SJCRH30 (cell line): ENCODE data around the gene KCNC1. TPM values are rescaled to one million over a fixed set of nuclear protein-coding genes. Genes with fewer than 3 reads are reported as not detected.

Experiments
- DNase-seq, 2 experiments: peaks; one replicate each; pipeline ENCODE4 v3.0.0-alpha.2; 2015 to 2020
- H3K27ac ChIP-seq: fragments of 250-450 bp; sonication (Bioruptor Pico); 2 replicates; pipeline ENCODE4 v1.5.1; 2020; ENCODE audit warnings: mild to moderate bottlenecking, moderate library complexity
- H3K27me3 ChIP-seq: fragments of 250-450 bp; sonication (Bioruptor Pico); 2 replicates; pipeline ENCODE4 v1.5.1; 2020; ENCODE audit warnings: mild to moderate bottlenecking, moderate library complexity
- H3K36me3 ChIP-seq: fragments of 250-450 bp; sonication (Bioruptor Pico); 2 replicates; pipeline ENCODE4 v1.5.1; 2020; ENCODE audit warnings: mild to moderate bottlenecking, moderate library complexity
- H3K4me1 ChIP-seq: fragments of 250-450 bp; sonication (Bioruptor Pico); 2 replicates; pipeline ENCODE4 v1.5.1; 2020; ENCODE audit warnings: mild to moderate bottlenecking, moderate library complexity
- H3K4me3 ChIP-seq: fragments of 250-450 bp; sonication (Bioruptor Pico); 2 replicates; pipeline ENCODE4 v1.5.1; 2020; ENCODE audit warnings: mild to moderate bottlenecking, moderate library complexity
- H3K9me3 ChIP-seq: fragments of 250-450 bp; sonication (Bioruptor Pico); replicated peaks from 2 replicates; pipeline ENCODE4 v1.5.1; 2020; ENCODE audit warnings: mild to moderate bottlenecking, moderate library complexity
- total RNA-seq: library from RNA; depleted of rRNA; stranded (reverse); fragments of >200 nt; shearing (Covaris generic); gene quantifications from 2 replicates; pipeline ENCODE4 v1.2.3, GENCODE V29; 2014

KCNC1 gene
- total RNA-seq, 1 experiment from 2014 or later, result 6.7 TPM

- H3K27ac ChIP-seq, result no peak overlapping the region
- no peaks in the 10 kb centered on the region for H3K27me3 ChIP-seq
- H3K4me1 ChIP-seq, result no peaks in the 10 kb centered on the region
- no peak overlapping the region for H3K4me3 ChIP-seq
- no peaks in the 10 kb centered on the region for H3K9me3 ChIP-seq
- no peak for DNase-seq
- no peaks in the 10 kb centered on the region for H3K36me3 ChIP-seq
These were observed 14.5 kb downstream of the KCNC1 start for GRCh38 chr11:17748761-17749721.

- Histone ChIP-seq H3K4me3 (no peak overlapping the region), H3K4me1 (no peaks in the 10 kb centered on the region), H3K9me3 (no peaks in the 10 kb centered on the region), H3K27me3 (no peaks in the 10 kb centered on the region), H3K27ac (no peak overlapping the region), H3K36me3 (no peaks in the 10 kb centered on the region)
- DNase-seq, result no peak
These were observed 15.6 kb downstream of the KCNC1 start for GRCh38 chr11:17750013-17750800.

GRCh38 chr11:17750801-17751165 is 16.2 kb downstream of the KCNC1 start:
- Histone ChIP-seq H3K27me3 (no peaks in the 10 kb centered on the region), H3K4me3 (no peak overlapping the region), H3K27ac (no peak overlapping the region), H3K4me1 (no peaks in the 10 kb centered on the region), H3K9me3 (no peaks in the 10 kb centered on the region), H3K36me3 (no peaks in the 10 kb centered on the region)
- DNase-seq, result no peak

- Histone ChIP-seq H3K4me3 (no peak overlapping the region), H3K27ac (no peak overlapping the region), H3K36me3 (no peaks in the 10 kb centered on the region), H3K9me3 (no peaks in the 10 kb centered on the region), H3K27me3 (no peaks in the 10 kb centered on the region), H3K4me1 (no peaks in the 10 kb centered on the region)
- no peak for DNase-seq
These were observed 17.0 kb downstream of the KCNC1 start for GRCh38 chr11:17751558-17751957.

- Histone ChIP-seq H3K27ac (no peak overlapping the region), H3K27me3 (no peaks in the 10 kb centered on the region), H3K4me1 (no peaks in the 10 kb centered on the region), H3K4me3 (no peak overlapping the region), H3K36me3 (no peaks in the 10 kb centered on the region), H3K9me3 (no peaks in the 10 kb centered on the region)
- no peak for DNase-seq
These were observed 17.6 kb downstream of the KCNC1 start for GRCh38 chr11:17752144-17752543.

GRCh38 chr11:17753153-17753552 is 18.6 kb downstream of the KCNC1 start:
- H3K9me3 ChIP-seq, result no peaks in the 10 kb centered on the region
- no peaks in the 10 kb centered on the region for H3K27me3 ChIP-seq
- H3K27ac ChIP-seq, result no peak overlapping the region
- H3K4me3 ChIP-seq, result no peak overlapping the region
- no peak for DNase-seq
- H3K4me1 ChIP-seq, result no peaks in the 10 kb centered on the region
- H3K36me3 ChIP-seq, result no peaks in the 10 kb centered on the region

- Histone ChIP-seq H3K36me3 (no peaks in the 10 kb centered on the region), H3K9me3 (no peaks in the 10 kb centered on the region), H3K4me1 (no peaks in the 10 kb centered on the region), H3K27me3 (no peaks in the 10 kb centered on the region), H3K27ac (no peak overlapping the region), H3K4me3 (no peak overlapping the region)
- no peak for DNase-seq
These were observed 19.1 kb downstream of the KCNC1 start for GRCh38 chr11:17753641-17754040.

GRCh38 chr11:17755891-17756290 is 21.3 kb downstream of the KCNC1 start:
- Histone ChIP-seq H3K27ac (no peak overlapping the region), H3K4me1 (no peaks in the 10 kb centered on the region), H3K36me3 (no peaks in the 10 kb centered on the region), H3K4me3 (no peak overlapping the region), H3K27me3 (no peaks in the 10 kb centered on the region), H3K9me3 (no peaks in the 10 kb centered on the region)
- no peak for DNase-seq

- Histone ChIP-seq H3K4me3 (no peak overlapping the region), H3K27ac (no peak overlapping the region), H3K27me3 (no peaks in the 10 kb centered on the region), H3K4me1 (peaks cover 11% of the 10 kb centered on the region), H3K36me3 (no peaks in the 10 kb centered on the region; the same call in 1 of the 2 replicates), H3K9me3 (no peaks in the 10 kb centered on the region)
- peak; percentile 56 to 73 for DNase-seq
These were observed 25.8 kb downstream of the KCNC1 start for GRCh38 chr11:17760102-17761029.

- DNase-seq, result no peak
- Histone ChIP-seq H3K36me3 (no peaks in the 10 kb centered on the region; the same call in 1 of the 2 replicates), H3K9me3 (no peaks in the 10 kb centered on the region), H3K27ac (no peak overlapping the region), H3K27me3 (no peaks in the 10 kb centered on the region), H3K4me1 (peaks cover 12% of the 10 kb centered on the region), H3K4me3 (no peak overlapping the region)
These were observed 27.9 kb downstream of the KCNC1 start for GRCh38 chr11:17762309-17762974.

- Histone ChIP-seq H3K27ac (no peak overlapping the region), H3K27me3 (no peaks in the 10 kb centered on the region), H3K4me1 (peaks cover 12% of the 10 kb centered on the region), H3K4me3 (no peak overlapping the region), H3K9me3 (no peaks in the 10 kb centered on the region), H3K36me3 (no peaks in the 10 kb centered on the region; the same call in 1 of the 2 replicates)
- no peak for DNase-seq
These were observed 28.7 kb downstream of the KCNC1 start for GRCh38 chr11:17763244-17763643.

GRCh38 chr11:17763703-17764102 is 29.1 kb downstream of the KCNC1 start:
- DNase-seq, result no peak
- Histone ChIP-seq H3K9me3 (no peaks in the 10 kb centered on the region), H3K27ac (no peak overlapping the region), H3K4me1 (peaks cover 12% of the 10 kb centered on the region), H3K4me3 (no peak overlapping the region), H3K27me3 (no peaks in the 10 kb centered on the region), H3K36me3 (no peaks in the 10 kb centered on the region; the same call in 1 of the 2 replicates)

GRCh38 chr11:17764446-17765218 is 30.1 kb downstream of the KCNC1 start:
- H3K27ac ChIP-seq, result no peak overlapping the region
- H3K36me3 ChIP-seq, result no peaks in the 10 kb centered on the region; the same call in 1 of the 2 replicates
- DNase-seq, result peak; percentile 62 to 66
- H3K4me3 ChIP-seq, result no peak overlapping the region
- H3K4me1 ChIP-seq, result peaks cover 12% of the 10 kb centered on the region
- H3K27me3 ChIP-seq, result no peaks in the 10 kb centered on the region
- no peaks in the 10 kb centered on the region for H3K9me3 ChIP-seq
